ENCODE data around the gene PA2G4. TPM values are rescaled to one million over a fixed set of nuclear protein-coding genes. Genes with fewer than 3 reads are reported as not detected.
A peak's percentile ranks its signal among the peaks of the same experiment; 100 is the strongest.
"Not testable (repeated sequence)": the region's sequence is repeated elsewhere in the genome, so short reads cannot be mapped to it uniquely, and the experiment has no call there.

PA2G4 gene
- total RNA-seq, 1 experiment from 2014 or later, result 184 TPM

DNA sequence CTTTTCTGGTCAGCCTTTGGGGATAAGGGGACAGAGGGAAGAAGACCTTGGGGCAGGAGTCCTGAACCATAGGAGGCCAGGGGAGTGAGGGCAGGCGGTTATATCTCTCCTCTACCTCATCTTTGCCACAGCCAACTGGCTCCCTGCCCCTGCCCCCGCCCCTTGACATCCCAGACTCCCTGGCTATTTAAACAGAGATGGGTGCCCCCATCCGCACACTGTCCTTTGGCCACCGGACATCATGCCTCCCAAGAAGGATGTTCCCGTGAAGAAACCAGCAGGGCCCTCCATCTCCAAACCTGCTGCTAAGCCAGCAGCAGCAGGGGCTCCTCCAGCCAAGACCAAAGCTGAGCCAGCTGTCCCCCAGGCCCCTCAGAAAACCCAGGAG, 49.3 kb downstream of the PA2G4 start:
- DNase-seq (ENCODE audit: low read depth), result no peak

DNA sequence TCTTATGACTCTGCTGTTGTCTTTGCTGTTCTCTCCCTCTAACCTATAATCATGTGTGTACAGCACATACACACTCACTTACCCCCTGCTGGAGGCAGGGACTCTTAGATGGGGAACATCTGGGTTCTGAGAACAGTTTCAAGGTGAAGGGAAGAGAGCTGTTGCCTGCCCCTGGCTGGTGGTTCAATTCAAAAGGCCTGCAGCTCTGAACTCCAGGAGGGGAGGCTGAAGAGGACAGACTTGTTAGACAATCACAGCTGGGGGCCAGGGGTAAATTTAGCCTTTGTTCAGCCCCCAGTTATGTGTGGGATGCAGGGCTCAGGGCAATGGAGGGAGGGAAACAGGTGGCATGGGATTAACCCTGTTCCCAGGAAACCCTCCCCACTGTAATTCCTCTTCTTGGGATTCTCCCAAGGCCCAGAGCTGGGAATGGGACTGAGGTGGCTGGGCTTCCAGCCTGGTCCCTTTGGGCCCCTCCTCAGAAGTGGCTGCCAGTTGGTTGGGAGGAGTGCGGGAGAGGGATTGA, 50.0 kb downstream of the PA2G4 start:
- no peak for DNase-seq (ENCODE audit: low read depth)

DNA sequence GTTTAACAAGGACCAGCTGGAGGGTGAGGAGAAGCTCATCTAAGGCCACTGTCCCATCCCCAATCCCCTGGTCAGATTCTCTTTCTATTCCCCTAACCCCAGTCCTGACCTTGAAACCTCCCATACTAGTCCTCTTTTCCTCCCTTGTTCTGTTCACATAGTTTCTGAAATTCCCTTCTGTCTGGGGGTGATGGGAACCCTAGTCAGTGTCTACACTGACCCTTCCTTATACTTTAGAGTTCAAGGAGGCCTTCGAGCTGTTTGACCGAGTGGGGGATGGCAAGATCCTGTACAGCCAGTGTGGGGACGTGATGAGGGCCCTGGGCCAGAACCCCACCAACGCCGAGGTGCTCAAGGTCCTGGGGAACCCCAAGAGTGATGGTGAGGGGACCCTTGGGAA, 50.5 kb downstream of the PA2G4 start:
- DNase-seq (ENCODE audit: low read depth), result no peak

- DNase-seq (ENCODE audit: low read depth), result no peak
Measured at GRCh38 chr12:56155256-56155845, 51.0 kb downstream of the PA2G4 start.

DNA sequence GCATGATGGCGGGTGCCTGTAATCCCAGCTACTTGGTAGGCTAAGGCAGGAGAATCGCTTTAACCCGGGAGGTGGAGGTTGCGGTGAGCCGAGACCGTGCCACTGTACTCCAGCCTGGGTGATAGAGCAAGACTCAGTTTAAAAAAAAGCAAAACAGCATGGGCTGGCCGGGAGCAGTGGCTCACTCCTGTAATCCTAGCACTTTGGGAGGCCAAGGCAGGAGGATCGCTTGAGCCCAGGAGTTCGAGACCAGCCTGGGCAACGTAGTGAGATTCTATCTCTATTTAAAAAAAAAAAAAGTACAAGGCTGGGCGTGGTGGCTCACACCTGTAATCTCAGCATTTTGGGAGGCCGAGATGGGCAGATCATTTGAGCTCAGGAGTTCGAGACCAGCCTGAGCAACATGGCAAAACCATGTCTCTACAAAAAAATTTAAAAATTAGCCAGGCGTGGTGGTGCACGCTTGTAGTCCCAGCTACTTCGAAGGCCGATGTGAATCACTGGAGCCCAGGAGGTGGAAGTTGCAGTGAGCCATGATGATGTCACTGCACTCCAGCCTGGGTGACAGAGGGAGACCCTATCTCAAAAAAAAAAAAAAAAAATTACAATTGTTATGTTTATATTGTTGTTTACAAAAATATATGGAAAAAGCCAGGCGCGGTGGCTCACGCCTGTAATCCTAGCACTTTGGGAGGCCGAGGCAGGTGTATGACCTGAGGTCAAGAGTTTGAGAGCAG, 52.3 kb downstream of the PA2G4 start:
- DNase-seq (ENCODE audit: low read depth), result not testable (repeated sequence)

GRCh38 chr12:56157201-56158028, 53.1 kb downstream of the PA2G4 start:
- peak; percentile 91 for DNase-seq (ENCODE audit: low read depth)

DNA sequence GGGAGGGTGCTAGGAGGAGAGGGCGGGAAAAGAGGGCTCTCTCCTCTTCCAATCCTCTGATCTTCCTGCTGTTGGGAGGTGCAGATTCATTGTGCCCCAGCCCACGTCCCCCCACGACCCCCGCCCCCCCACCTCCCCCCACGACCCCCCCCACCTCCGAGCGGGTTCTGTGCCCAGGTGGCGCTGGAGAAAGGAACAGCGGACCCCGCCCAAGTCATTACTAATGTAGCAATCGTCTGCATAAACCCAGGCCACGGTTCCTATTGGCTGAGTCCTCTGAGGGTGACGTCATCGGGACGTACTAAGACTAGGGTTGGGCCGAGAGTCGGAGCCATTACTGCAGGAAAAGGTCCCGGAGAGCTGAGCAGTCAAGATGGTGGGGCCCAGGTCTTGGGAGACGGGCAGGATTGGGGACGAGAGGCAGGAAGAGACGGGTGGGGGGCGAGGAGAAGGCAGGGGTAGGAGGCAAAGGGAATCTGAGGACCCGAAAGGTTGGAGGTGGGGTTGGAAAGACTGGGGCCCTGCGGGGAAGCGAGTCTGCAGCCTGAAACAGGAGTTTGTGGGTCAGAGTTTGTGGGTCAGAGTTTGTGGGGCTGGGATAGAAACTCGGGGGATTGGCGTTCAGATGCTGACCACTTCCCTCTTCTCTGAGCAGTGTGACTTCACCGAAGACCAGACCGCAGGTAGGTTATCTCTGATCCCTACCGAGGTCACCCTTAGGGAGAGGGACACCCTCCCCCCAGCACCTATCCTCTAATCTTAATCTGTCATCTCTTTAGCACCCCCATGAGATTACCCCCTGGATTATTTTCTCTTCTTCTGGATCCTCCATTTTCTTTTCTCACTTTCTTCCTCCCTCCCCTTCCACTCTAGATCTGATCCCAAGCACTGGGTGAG, 53.9 kb downstream of the PA2G4 start, which contains the start of gene MYL6:
Gene MYL6 (plus strand): TSS at position 331 of the 897 bp plus-strand sequence. CDS start 43 bp downstream, at position 374.
- peak; percentile 97 for DNase-seq (ENCODE audit: low read depth)

DNA sequence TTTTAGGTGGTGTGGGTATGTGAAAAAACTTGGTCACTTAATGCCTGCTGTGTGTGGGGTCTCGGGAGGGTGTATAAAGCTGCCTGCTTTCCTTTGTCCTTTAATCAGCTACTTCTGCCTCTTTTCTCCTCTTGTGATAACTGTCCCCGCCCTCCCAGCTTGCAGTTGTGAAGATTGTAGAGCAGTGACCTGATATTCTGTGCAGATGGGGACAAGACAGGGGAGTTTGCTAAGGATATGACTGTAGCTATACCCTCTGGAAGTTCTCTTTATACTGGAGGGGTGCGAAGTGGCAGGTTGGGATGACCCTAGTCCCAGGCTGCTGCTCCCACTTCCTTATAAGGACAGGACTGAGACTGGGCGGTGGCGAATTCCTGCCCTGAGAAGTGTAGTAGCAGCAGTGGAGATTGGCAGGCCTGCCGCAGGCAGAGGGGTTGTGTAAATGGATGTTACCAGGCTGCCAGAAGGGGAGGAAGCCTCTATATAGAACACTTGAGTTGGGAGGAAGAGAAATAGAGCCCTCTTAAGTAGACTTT, 54.6 kb downstream of the PA2G4 start:
- peak; percentile 82 for DNase-seq (ENCODE audit: low read depth)

DNA sequence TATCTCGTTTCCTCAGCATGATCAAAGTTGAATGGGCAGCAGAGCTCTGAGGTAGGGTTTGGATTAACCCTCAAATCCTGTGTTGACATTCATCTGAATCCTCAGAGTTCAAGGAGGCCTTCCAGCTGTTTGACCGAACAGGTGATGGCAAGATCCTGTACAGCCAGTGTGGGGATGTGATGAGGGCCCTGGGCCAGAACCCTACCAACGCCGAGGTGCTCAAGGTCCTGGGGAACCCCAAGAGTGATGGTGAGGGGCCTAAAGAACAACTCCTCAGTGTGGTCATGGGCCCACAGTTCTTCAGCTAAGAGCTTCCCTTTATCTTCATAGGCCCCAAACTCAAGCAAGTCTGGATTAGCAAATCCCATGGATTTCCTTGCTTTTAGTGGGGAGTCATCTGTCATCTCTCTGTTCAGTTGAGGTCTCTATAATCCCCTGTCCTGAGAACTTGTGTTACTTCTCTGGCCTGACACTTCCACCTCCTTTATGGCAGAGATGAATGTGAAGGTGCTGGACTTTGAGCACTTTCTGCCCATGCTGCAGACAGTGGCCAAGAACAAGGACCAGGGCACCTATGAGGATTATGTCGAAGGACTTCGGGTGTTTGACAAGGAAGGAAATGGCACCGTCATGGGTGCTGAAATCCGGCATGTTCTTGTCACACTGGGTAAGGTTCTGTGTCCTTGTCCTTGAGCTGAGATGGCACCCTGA, 55.3 kb downstream of the PA2G4 start:
- no peak for DNase-seq (ENCODE audit: low read depth)

DNA sequence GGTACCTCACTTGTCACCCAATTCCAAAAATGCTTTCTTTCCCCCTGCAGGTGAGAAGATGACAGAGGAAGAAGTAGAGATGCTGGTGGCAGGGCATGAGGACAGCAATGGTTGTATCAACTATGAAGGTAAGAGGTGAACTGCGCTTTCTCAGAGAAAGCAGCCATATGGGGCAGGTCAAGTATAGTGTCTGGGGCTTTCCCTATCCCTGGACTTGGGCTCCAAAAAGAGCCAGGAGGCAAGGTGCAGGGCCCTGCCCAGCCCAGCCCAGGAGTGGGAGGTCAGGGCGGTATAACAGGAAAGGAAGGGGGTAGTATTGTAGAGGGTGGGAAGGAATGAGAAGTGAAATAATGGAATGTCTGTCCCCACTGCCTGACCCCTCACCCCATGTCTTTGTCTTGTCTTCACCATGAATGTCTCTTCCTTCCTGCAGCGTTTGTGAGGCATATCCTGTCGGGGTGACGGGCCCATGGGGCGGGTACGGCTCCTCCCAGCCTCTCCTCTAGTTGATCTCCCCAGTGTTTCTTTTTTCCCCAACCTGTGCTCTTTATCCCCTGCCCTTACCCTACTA, 55.9 kb downstream of the PA2G4 start:
- DNase-seq (ENCODE audit: low read depth), result peak; percentile 35

GRCh38 chr12:56160894-56161689, 56.7 kb downstream of the PA2G4 start:
- DNase-seq (ENCODE audit: low read depth), result no peak

GRCh38 chr12:56161690-56162351, 57.5 kb downstream of the PA2G4 start:
- no peak for DNase-seq (ENCODE audit: low read depth)

DNA sequence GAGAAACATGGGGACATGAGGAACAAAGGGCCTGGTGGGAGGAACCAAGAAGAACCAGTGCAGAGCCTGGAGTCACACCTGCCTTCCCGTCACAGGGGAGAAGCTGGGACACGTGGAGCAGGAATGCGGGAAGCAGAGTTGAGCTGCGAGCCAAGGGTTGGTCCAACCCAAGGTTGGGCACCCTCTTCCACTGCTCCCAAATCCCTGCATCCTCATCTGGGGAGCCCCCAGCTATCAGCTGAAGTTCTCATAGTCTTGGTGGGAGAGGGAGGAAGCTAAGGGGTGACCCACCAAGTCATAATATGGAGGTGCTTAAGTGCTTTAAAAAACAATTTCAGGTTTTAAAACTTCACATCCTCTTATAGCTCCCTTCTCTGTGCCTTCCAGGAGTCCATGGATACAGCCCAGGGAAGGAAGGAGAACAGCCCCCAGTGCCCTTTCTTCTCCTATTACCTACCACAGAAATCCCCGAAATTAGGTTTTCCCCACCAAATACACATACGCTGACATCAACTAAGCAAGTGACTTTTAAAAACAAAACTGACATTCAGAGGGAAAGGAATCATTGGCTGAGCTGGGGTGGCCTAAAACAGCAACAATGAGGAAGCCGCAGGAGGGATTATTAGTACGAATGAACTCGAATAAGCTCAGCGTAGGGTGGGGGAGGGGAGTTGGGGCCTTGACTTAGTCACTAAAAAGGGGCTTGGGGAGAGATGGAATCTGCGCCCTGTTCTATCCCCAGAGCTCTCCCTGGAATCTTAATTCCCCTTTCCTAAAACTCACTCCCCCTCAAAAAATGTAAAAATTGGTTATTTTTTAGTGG, 58.3 kb downstream of the PA2G4 start:
- no peak for DNase-seq (ENCODE audit: low read depth)
